Epithelial cell of esophagus (primary cell): Measurements from ENCODE around the gene CFAP299.

Experiments used
- DNase-seq: peaks from one replicate; pipeline ENCODE4 v3.0.0; 2010; ENCODE audit warnings: low read depth
- H3K4me3 ChIP-seq: 2 replicates; pipeline ENCODE4 v1.5.1; 2011; ENCODE audit warnings: mild to moderate bottlenecking, low read length, control low read depth
- CTCF ChIP-seq: IDR thresholded peaks from 2 replicates; pipeline ENCODE4 v1.5.1; 2011; ENCODE audit warnings: low read depth, mild to moderate bottlenecking, low read length, control low read depth, inconsistent platforms; ENCODE audit not compliant: insufficient read depth; ENCODE audit errors: missing control alignments

Gene CFAP299

GRCh38 chr4:80371046-80371445, 35.5 kb downstream of the CFAP299 start:
- no peak for DNase-seq
- no peak overlapping the region for H3K4me3 ChIP-seq
- TF ChIP-seq CTCF = no peak

GRCh38 chr4:80374180-80374579, 38.6 kb downstream of the CFAP299 start:
- no peak for TF ChIP-seq CTCF
- no peak overlapping the region for H3K4me3 ChIP-seq
- no peak for DNase-seq

- no peak for TF ChIP-seq CTCF
- no peak overlapping the region for H3K4me3 ChIP-seq
Observed at GRCh38 chr4:80382090-80382832, 46.7 kb downstream of the CFAP299 start.

DNA sequence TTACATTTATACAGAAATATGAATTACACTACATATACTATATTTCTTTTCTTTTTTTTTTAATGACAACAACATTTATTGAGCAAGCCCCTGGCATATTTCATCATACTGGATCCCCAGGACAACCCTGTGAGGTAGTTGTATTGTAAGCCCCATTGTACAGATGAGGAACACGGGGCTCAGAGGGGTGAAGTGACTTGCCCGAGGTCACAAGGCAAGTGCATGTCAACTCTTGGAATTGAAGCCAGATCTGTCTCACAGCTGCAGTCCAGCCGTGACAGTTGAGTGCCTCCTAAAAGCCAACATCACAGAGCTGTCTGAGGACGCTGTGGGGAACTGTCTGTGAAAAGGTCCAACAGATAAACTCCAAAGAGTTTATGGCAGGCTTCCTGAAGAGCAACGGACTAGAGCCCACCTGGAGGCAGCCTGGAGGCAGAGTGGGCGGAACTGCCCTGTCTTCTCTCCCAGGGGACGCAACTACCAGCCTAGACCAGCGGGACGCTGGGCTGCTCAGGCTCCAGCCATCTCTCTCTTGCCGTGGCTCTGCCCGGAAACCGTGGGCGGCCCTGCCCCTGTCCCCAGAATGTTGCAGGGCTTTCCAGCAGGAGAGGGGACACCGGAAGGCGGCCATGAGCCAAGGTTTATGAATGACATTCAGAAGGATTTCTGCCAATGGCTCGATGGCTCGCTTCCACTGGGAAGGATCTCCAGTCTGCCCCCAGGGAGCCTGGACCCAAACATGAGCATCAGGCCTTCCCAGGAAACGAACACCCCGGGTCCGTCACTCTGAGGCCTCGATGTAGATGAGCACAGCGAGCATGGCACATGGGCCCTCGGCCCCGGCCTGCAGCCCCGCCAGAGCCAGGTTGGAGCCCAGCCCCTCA, 50.1 kb downstream of the CFAP299 start:
- no peak overlapping the region for H3K4me3 ChIP-seq
- DNase-seq = no peak
- no peak for TF ChIP-seq CTCF

More at GRCh38 chr4:80382090-80382832, 46.7 kb downstream of the CFAP299 start:
- DNase-seq = no peak

GRCh38 chr4:80386281-80386886, 50.9 kb downstream of the CFAP299 start:
- TF ChIP-seq CTCF = no peak
- DNase-seq = no peak
- no peak overlapping the region for H3K4me3 ChIP-seq

- DNase-seq = no peak
- TF ChIP-seq CTCF = no peak
- H3K4me3 ChIP-seq = no peak overlapping the region
Observed at GRCh38 chr4:80387390-80388283, 52.1 kb downstream of the CFAP299 start.
